IPS DF 4.7 (cell line): ENCODE data around the gene ONECUT3.
"Not testable (repeated sequence)": the region's sequence is repeated elsewhere in the genome, so short reads cannot be mapped to it uniquely, and the experiment has no call there.

ENCODE experiments used
- DNase-seq: peaks from one replicate; pipeline ENCODE4 v3.0.0-alpha.2; 2013; ENCODE audit warnings: low spot score; ENCODE audit errors: extremely low read depth

The ONECUT3 gene

DNA sequence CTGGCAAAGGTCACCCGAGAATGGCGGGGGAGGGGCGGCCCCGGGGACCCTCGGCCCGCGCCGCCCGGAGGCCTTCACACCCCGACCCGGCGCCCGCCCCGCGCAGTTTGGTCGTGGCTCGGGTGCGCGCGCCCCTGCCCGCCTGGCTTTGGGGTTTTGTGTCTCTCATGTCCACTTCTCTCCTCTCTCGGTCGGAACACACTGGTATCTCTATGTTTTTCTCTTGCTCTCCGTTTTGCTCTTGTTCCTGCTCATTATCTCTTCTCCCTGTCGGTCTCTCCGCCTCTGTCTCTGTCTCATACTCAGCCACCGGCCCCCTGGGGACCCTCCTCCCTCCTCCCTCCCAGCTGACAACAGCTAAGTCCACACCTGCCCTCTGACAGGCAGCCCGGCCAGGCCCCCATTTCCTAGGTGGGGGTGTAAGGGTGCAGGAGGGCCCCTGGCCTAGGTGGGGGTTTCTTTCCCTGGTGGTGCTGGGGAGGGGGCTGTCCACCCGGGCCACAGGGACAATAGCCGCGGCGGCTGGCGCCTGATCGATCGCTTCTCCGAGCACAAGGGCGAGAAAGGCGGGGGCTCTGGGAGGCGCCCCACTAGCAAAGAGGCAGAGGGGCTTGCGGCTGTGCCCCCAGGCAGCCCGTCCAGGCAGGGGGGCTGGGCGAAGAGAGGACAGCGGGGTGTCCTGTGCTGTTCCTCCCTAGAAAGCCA is 2.3 kb downstream of the ONECUT3 start:
- DNase-seq, result no peak

DNA sequence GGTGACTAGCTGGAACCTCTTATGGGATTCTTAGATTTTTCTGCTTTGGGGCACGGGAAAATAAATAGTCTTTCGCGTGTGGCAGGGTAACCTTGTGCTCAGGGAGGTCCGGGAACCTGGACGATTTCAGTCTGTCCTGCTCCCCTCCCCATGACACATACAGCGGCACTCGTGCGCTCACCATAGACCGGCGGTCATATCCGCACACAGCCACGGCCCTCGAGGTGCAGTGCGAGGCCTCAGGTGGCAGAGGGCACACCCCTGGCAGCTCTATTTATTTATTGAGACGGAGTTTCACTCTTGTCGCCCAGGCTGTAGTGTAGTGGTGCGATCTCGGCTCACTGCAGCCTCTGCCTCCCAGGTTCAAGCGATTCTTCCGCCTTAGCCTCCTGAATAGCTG is 3.0 kb downstream of the ONECUT3 start:
- no peak for DNase-seq

DNA sequence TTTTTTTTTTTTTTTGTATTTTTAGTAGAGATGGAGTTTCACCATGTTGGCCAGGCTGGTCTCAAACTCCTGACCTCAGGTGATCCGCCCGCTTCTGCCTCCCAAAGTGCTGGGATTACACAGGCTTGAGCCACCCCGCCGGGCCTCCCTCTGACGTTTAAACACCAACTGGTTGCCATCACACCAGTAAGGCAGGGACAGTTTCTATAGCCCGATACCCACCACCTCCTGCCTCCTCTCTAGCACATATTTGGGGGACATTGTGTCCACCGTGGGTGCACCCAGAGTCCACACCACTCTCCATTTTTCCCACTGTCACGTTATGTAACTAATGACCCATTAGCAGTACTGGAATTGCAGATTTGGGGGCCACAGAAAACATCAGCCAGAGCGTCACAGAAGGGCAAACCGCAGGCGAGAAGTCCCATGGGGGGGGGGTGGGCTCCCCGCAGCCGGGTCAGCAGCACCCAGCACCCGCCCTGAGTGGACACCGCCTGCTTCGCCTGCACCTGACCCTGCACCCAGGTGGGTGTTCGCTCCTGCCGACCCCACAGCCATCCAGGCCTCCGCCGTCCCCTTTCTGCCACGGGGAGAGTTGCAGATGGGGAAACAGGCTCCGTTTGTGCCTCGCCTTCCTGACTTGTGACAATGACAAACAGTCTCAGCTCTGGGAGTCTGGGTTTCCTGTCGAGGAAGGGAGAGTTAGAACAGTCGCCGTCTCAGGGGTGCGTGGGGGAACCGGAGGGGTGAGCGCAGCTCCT is 3.6 kb downstream of the ONECUT3 start:
- DNase-seq, result no peak

DNA sequence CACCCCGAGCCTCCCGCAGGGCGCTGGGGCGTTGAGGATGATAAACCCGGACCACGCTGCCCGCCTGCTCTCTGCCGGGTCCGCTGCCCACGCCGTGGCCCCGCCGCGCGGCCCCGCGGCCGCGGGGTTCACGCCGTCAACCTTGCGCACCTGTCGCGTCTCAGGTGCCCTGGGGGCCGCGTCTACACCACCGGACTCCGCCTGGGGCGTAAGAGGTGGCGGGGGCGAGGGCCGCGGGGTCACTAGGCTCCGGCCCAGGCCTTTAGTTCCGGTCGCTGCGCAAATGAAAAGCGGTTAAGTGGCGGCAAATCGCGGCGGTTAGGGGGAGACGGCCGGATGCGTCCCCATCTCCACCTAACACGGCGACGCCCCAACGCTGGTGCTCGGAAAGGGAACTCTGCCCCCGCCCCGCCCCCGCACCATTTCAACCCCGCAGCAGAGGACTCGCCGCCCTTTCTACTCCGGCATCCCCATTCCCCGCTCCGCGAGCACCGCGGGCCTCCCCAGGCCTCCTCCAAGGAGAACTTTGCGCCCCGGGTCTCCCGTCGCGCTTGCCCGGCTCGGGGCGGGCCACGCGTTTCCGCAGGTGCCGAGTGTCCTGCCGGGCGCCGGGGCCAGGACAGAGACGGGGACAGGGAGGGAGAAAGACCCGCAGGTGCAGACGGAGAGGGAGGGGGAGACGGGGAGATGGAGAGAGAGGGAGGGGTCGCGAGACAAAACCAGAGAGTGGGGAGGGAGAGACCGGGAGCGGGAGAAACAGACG is 4.3 kb downstream of the ONECUT3 start:
- no peak for DNase-seq

DNA sequence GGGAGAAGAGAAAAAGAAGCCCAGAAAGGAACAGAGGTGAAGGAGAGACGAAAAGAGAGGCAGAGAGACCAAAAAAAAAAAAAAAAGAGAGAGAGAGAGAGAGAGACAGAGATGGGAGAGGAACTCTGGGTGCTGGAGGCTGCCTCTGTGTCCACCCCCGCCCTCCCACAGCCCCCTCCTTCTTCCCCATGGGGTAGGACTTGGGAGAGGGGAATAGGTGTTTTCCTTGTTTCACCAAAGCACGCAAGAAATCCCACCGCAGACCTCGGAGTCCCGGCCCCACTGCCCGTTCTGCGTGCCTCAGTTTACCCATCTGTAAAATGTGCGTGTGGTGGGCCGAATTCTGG is 4.9 kb downstream of the ONECUT3 start:
- no peak for DNase-seq

DNA sequence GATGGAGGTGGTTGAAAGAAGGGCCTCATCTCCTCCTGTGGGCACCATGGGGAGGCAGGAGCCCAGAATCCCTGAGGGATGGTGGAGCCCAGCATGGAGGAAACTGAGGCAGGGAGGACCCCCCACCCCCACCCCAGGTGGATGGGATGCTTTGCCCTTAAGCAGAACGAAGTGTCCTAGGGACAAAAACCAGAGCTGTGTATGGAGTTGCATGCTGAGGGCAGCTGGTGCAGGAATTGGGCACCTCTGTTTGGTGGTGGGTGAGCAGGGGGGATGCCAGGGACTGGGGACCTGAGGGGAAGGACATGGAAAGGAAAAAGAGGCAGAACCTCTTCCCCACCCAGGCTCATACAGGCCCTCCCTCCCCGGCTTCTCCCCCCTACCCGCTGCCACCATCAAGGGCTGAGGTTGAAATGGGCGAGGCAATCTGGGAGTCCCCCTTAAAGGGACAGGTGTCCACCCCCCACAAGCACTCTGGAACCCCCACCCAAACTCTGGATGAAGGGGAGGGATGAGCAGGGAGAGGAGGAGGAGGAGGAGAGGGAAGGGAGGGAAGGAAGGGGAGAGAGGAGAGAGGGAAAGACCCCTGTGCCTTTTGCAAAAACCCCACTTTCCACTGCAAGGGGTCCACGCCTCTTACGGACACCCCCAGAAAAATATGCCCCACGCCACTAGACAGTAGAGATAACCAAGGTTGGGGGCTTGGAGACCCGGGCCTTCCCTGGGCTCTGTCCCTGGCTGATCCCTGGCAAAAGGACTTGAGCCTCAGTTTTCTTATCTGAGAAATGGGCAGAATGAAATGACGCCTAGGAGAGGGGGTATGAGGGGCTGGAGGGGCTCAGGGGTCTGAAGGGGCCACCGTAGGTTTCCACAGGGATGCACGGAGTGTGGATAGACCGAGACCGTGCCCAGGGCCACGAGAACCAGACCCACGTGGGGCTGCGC is 5.9 kb downstream of the ONECUT3 start:
- DNase-seq, result no peak

DNA sequence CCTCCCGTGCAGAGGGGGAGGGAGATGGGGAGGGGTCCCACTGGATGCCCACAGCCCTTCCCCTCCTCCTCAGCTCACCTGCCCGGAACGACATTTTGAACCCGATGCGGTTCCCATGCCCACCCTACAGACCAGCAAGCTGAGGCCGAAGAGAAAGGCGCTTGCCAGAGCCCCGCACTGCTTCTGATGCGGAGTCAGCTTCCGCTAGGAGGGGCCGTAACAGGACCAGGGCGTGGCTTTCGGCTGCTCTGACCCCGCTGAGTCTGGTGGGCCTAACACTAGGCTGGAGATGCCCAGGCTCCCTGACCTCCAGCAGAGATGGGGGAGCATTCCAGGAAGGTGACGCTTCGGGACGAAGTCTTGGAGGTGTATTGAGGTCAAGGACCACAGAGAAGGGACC is 6.7 kb downstream of the ONECUT3 start:
- no peak for DNase-seq

DNA sequence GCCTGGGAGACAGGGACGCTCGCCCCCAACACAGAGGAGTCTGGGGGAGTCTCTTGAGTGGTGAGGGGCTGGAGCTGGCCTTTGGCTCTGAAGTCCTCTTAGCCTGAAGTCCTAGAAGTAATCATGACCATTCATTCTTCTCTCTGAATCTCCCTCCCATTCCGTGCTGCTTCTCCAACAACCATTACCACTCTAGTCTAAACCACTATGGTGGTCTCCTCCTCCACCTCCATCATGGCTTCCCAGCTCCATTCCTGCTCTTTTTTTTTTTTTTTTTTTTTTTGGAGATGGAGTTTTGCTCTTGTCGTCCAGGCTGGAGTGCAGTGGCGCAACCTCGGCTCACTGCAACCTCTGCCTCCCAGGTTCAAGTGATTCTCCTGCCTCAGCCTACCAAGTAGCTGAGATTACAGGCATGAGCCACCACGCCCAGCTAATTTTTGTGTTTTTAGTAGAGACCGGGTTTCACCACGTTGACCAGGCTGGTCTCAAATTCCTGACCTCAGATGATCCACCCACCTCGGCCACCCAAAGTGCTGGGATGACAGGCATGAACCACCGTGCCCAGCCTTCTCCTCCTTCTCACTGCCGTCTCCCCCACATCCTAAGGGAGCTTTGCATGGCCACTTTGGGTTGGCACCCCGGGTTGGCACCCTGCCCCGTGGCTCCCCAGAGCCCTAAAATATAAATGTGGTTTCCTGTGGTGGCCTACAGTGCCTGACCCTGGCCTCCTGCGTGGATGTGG is 7.7 kb downstream of the ONECUT3 start:
- DNase-seq, result not testable (repeated sequence)

DNA sequence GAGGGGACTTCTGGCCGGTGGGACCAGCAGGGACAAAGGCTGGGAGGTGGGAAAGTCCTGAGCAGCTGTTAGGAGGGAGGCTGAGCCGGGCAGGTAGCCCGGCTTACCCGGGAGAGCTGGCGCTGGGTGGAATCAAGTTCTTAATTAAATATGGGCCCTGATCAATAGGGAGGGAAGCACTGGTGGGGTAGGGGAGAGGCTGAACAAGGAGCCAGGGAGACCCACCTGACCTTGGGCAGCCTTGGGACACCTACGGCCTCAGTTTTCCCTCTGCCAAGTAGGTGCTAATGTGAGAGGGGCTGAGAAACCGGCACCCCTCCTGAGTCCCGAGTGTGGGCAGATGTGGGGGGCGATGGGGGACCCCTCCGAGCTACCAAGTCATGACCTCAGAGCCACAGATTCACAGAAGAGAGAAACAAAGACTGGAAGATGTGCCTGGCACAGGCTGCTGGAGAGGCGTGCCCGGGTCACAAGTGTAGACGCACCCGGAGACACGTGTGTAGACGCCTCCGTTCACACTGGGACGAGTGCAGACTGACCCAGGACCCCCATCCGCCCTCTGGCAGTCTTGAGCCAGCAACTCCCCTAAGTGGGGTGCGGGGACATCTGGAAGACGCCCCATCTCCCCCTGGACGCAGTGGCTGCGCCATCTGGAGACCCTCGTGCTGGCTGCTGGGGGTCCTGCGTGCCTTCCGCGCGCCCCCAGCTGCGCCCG is 8.4 kb downstream of the ONECUT3 start:
- DNase-seq, result no peak

DNA sequence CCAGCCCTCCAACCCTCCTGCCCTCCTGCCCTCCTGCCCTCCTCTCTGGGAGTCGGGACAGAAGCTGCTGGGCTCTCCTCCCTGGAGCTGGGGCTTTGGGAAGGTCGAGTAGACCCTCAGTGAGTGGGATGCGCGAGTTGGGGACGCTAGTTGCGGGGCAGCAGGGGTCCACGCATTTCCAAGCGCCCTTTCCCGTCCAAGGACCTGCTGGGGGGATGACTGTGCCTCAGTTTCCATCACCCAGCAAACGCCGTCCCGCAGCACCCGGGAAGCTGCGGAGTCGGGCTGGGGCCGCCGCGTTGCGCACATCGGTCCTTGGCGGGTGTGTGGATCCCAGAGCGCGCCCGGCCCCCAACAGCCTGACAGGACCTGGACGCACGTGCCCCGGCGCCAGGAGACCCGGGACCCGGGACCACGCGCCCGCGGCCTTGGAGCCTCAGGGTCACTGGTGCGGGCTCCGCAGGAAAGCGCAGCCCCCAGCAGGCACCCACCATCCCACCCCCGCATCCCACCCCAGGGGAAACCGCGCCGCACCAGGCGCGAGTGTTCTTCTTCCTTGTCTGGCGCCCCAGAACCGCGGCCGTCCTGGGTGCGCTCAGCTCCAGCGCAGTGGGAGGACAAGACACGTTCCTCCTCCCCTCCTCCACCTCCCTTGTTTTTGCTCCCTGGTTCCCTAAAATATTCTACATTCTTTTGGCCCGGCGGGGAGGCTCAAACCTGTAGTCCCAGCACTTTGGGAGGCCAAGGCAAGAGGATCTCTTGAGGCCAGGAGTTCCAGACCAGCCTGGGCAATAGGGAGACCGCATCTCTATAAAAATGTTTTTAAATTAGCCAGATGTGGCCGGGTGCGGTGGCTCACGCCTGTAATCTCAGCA is 9.2 kb downstream of the ONECUT3 start:
- DNase-seq, result no peak

DNA sequence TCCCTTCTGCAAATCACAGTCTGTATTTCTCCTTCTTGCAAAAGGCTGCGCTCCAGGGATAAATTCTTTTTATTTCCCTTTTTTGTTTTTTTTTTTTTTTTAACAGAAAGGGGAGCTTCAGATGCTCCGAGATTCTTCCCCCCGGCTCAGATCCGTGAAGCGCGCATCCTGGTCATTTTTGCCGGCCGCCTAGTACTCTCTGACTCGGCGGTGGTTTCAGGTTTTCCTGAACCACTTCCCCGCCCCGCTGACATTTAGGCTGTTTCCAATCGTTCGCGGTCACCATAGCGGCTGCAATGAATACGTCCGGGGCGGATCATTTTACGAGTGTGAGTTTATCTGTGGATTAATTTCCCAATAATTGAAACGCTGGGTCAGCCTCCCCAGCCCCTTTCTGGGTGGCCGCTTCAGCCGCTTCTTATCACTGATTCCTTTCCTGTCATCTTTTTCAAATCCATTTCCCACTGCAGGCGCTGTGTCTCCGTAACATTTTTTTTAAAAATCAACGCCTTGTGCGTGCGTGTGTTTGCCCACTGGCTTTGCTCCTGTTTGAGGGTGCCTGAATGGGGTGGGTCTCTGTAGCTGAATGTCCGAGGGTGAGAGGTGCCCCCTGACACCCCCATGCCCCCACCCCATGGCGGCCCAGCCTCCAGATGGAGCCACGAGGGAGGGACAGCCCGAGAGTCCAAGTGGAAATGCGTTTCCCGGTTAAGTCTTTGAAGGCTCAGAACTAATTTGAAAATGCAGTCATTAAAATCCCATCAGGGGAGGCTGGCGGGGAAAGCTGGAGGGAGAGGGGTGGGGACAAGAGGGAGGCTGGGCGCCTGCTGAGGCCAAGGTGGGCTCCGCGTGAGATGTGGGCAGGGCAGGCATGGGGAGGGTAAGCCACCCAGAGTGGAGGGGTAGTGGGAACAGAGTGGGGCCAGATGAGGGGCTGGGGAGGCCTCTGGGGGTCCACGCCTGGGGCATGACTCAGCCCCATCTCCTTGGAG is 10.6 kb downstream of the ONECUT3 start:
- DNase-seq, result no peak

DNA sequence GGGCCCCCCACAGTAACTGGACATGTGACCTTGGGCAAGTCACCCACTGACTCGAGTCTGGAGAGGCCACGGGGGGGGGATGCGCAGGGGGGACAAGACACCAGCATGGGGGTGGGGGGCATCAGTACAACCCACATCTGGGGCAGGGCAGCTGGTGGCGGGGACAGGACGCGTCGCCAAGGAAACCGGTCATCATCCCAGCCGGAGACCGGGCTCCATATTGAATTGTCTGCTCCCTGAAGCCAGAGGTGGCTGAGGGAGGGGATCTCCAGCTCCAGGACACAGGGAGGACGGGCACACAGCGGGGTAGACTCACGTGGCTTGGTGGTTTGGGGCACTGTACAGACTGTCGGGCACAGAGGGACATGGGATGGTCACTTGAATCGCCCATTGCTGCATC is 11.4 kb downstream of the ONECUT3 start:
- no peak for DNase-seq

DNA sequence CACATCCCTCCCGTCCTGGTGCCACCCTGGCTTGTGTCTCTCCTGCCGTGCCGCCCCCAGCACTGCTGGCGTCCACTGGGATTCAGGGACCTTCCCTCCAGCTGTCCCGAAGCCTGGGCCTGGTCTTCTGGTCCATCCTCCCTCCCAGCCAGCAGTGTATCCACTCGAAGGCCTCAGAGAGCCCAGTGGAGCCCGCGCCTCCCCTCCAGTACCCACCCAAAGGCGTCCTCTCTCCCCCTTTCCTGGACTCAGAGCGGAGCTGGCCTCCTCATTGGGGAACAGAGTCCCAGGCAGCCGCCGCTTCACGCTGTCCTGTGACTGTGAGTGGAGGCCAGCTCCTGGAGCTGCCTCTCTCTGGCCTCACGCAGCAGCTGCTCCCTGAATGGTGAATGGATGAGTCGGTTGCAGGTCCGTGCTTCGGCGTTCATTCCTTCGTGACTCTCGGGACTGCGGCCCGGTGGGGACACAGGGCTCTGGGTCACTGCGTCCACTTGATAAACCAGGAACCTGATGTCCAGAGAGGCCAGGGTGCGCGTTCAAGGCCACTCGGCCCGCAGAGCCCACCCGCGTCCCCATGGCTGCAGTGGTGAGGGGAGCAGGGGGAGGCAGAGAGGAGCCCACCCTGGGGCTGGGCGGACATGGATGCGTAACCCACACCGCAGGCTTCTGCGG is 12.1 kb downstream of the ONECUT3 start:
- DNase-seq, result no peak

DNA sequence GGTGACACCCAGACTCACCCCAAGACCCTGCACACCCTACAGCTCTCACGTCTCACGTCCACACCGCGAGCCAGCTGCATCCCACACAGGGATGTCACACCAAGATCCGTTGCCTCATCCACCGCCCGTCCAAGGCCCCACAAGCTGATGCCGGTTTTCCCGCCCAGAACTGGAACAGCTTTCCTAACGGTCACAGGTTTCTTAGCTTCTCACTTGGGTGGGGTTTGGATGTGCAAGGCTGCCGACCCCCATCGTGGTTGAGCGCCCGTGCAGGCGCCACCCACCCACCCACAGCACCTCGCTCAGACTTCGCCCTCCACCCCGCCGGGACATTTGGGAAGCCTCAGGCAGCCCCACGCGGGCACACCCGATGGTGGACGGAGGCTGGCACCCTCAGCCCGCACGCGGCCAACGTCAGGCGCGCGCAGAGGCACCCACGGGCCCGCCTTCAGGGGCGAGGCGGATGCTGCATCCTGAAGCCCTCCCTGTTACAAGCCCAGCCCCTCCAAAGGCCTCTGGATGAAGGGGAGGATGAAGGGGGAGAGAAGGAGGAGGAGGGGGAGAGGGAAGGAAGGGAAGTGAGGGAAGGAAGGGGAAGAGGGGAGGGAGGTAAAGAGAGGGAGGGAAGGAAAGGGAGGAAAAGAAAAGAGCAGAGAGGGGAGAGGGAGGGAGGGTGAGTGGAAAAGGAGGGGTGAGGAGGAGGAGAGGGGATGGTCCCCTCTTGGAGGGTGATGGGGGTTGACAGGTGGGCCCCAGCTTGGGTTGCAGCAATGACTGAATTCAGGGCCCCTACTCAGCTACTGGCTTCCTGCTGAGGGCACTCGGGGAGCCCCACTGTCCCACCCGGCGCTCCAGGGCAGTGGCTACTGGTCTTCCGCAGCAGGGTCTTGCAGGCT is 12.8 kb downstream of the ONECUT3 start:
- no peak for DNase-seq

DNA sequence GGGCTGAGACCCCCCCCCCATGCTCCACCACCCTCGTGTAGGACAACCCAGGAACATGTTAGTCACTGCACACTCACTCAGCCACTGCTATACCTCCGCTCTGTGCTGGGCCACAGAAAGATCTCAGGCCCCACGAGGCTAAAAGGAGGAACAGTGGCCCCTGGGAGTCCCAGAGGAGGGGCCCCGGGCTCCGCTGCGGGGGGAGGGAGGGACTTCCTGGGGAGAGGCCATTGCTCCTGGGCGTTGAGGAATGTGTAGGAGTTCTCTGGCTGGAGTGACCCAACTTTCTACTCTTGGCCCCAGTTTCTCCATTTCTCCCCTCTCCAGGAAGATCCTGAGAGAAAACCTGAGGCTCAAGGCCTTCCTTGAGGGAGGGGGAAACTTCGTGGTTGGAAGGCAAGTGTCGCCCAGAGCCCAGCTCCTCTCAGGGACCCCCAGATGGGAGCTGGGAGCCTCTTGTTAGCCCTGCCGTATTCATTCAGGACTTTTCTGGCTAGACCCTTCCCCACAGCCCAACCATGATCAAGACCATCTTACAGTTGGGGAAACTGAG is 13.6 kb downstream of the ONECUT3 start:
- DNase-seq, result no peak

DNA sequence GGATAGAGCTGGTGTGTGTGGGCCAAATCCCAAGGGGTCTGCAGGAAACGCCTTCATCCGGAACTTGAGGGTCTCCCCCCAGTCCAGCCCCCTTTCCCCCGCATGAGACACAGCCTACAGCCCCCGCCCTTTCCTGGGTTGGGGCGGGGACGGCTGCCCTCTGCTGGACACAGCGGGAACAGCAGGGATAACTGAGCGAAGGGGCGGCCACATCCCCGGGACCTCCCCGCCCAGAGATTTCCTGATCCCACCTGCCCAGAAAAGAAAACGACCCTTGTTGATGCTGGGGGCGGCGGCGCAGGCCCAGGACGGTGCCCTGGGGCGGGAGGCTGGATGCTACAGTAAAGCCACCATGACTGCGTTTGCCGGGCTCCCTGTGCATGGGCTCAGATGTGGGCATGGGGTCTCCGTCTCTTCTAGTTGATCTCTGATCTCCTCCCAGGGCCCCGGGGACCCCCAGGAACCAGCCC is 14.2 kb downstream of the ONECUT3 start:
- no peak for DNase-seq
